Upper lobe of left lung (tissue), 6 donors: Measurements from ENCODE around the gene OTUB1. TPM values are rescaled to one million over a fixed set of nuclear protein-coding genes. Genes with fewer than 3 reads are reported as not detected.

ENCODE experiments used
- ATAC-seq, 2 donors: fragments of 200-7000 bp; cut with Tn5 transposase; one replicate each; pipeline ENCODE4 v1.9.1; 2022; ENCODE audit warnings: mild to moderate bottlenecking in 2 of 2, moderate library complexity in 2 of 2; ENCODE audit not compliant: low FRiP score in 2 of 2
- DNase-seq, 2 donors: peaks; one replicate each; pipeline ENCODE4 v3.0.0-alpha.2; 2019 to 2020
- H3K27ac ChIP-seq, 4 donors: fragments of 200-600 bp; sonication (generic); one replicate each; pipeline ENCODE4 v1.5.1; 2016 to 2019
- H3K27me3 ChIP-seq, 4 donors: fragments of 200-600 bp; sonication (generic); one replicate each; pipeline ENCODE4 v1.5.1; 2017 to 2019
- H3K36me3 ChIP-seq, 4 donors: fragments of 200-600 bp; sonication (generic); one replicate each; pipeline ENCODE4 v1.5.1; 2016 to 2019
- H3K4me1 ChIP-seq, 4 donors: fragments of 200-600 bp; sonication (generic); one replicate each; pipeline ENCODE4 v1.5.1; 2018 to 2019
- H3K4me3 ChIP-seq, 4 donors: fragments of 200-600 bp; sonication (generic); one replicate each; pipeline ENCODE4 v1.5.1; 2017 to 2019; ENCODE audit warnings: mild to moderate bottlenecking in 2 of 4, moderate library complexity in 1 of 4
- H3K9me3 ChIP-seq, 4 donors: fragments of 200-600 bp; sonication (generic); one replicate each; pipeline ENCODE4 v1.5.1; 2018 to 2019
- EP300 ChIP-seq, 4 donors: sonication (generic); formaldehyde crosslinking; IDR thresholded peaks; one replicate each; pipeline ENCODE4 v1.5.1; 2017; ENCODE audit warnings: antibody characterized with exemption in 4 of 4, control low read depth in 2 of 4
- POLR2A ChIP-seq, 4 donors: fragments of 450-650 bp; IDR thresholded peaks; one replicate each; pipeline ENCODE4 v1.5.1; 2016 to 2017; ENCODE audit warnings: antibody characterized with exemption in 4 of 4, mild to moderate bottlenecking in 2 of 4
- POLR2AphosphoS5 ChIP-seq, 2 donors: sonication (generic); formaldehyde crosslinking; IDR thresholded peaks; one replicate each; pipeline ENCODE4 v1.5.1; 2017; ENCODE audit warnings: antibody characterized with exemption in 2 of 2
- WGBS, 2 donors: methylation state at CpG; one replicate each; pipeline ENCODE4 v1.1.5; 2017 to 2018; 5-methylcytosine and 5-hydroxymethylcytosine counted together
- total RNA-seq, 6 donors: library from RNA; depleted of rRNA in 4 of 6; stranded (reverse); fragments of >200 nt in 4 of 6; gene quantifications; one replicate each; pipeline versions ENCODE4 v1.1.0 to v1.2.1, GENCODE V29; 2016 to 2021
- TF ChIP-seq, protein P1 (sequence below), 6 experiments: fragments of 450-650 bp in 4 of 6; fragments of 200-600 bp in 2 of 6; sonication (generic) in 2 of 6; IDR thresholded peaks; one replicate each; pipeline ENCODE4 v1.5.1; 2016 to 2019; ENCODE audit warnings: antibody characterized with exemption in 6 of 6
- donor health status: DM: no; HTN: no; CAD: no; lungs with moderate emphysema.
- donor health status: DM: no; HTN: yes; CAD: no; lungs with severe emphysema.

The OTUB1 gene
- total RNA-seq, 6 donors from 2014 or later, result 58.6 to 95.3 (median 72.5) TPM

DNA sequence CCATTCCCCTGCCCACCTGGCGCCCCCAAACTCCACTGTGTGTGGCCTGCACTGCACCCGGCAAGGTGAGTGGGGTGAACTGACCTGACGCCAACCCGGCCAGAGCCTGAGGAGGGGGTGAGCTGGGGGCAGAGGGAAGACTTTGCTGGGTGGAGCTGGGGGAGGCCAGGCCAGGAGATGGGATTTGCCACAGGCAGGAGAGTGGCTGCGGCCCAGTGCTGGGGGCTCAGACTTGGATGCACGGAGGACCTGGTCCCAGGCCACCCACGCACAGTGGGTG is 31.6 kb downstream of the OTUB1 start:
- Histone ChIP-seq H3K9me3 (no peaks in the 10 kb centered on the region), H3K4me3 (no peak overlapping the region), H3K27me3 (no peaks in the 10 kb centered on the region), H3K4me1 (peaks cover 0 to 8% (median 2%) of the 10 kb centered on the region in 4 donors), H3K36me3 (no peaks in the 10 kb centered on the region), H3K27ac (no peak overlapping the region)
- ATAC-seq (no peak), DNase-seq (peak in 1 of 2 donors; percentile 66)
- 60 to 79% methylated on average over 1 to 7 of the region's 7 CpGs for WGBS, 2 donors
- TF ChIP-seq, protein P1, sequence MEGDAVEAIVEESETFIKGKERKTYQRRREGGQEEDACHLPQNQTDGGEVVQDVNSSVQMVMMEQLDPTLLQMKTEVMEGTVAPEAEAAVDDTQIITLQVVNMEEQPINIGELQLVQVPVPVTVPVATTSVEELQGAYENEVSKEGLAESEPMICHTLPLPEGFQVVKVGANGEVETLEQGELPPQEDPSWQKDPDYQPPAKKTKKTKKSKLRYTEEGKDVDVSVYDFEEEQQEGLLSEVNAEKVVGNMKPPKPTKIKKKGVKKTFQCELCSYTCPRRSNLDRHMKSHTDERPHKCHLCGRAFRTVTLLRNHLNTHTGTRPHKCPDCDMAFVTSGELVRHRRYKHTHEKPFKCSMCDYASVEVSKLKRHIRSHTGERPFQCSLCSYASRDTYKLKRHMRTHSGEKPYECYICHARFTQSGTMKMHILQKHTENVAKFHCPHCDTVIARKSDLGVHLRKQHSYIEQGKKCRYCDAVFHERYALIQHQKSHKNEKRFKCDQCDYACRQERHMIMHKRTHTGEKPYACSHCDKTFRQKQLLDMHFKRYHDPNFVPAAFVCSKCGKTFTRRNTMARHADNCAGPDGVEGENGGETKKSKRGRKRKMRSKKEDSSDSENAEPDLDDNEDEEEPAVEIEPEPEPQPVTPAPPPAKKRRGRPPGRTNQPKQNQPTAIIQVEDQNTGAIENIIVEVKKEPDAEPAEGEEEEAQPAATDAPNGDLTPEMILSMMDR (IDR thresholded peaks at IDR 0.05), result no peak
- TF ChIP-seq EP300 (IDR thresholded peaks at IDR 0.05), result no peak
- no peak for TF ChIP-seq POLR2A (IDR thresholded peaks at IDR 0.05)
- no peak for TF ChIP-seq POLR2AphosphoS5 (IDR thresholded peaks at IDR 0.05)

DNA sequence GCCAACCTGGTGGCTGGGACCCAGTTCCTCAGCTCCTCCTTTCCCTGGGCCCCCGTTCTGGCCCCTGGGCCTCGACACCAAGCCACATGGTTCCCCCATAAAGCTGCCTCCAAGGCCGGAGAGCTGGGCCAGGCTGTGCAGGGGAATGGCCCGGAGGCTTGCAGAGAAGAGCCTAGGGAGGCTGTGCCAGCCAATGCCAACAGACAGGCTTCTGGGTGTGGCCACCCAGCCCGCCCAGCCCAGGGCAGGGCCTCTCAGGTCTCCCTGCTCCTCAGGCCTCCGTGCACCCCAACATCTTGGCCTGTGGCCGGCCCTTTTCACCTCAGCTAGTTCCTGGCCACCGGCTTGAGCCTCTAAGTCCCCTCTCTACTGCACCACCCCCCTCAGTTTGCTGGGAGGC is 32.1 kb downstream of the OTUB1 start:
- Histone ChIP-seq H3K9me3 (no peaks in the 10 kb centered on the region), H3K36me3 (no peaks in the 10 kb centered on the region), H3K27me3 (no peaks in the 10 kb centered on the region), H3K27ac (no peak overlapping the region), H3K4me1 (peaks cover 0 to 8% (median 2%) of the 10 kb centered on the region in 4 donors), H3K4me3 (no peak overlapping the region)
- no peak for DNase-seq
- TF ChIP-seq POLR2AphosphoS5 (IDR thresholded peaks at IDR 0.05), result no peak
- TF ChIP-seq, protein P1 (IDR thresholded peaks at IDR 0.05), result no peak
- TF ChIP-seq POLR2A (IDR thresholded peaks at IDR 0.05), result no peak
- TF ChIP-seq EP300 (IDR thresholded peaks at IDR 0.05), result no peak
- no peak for ATAC-seq
- WGBS, 2 donors, result 72 to 83% methylated on average over 5 to 7 of the region's 8 CpGs

DNA sequence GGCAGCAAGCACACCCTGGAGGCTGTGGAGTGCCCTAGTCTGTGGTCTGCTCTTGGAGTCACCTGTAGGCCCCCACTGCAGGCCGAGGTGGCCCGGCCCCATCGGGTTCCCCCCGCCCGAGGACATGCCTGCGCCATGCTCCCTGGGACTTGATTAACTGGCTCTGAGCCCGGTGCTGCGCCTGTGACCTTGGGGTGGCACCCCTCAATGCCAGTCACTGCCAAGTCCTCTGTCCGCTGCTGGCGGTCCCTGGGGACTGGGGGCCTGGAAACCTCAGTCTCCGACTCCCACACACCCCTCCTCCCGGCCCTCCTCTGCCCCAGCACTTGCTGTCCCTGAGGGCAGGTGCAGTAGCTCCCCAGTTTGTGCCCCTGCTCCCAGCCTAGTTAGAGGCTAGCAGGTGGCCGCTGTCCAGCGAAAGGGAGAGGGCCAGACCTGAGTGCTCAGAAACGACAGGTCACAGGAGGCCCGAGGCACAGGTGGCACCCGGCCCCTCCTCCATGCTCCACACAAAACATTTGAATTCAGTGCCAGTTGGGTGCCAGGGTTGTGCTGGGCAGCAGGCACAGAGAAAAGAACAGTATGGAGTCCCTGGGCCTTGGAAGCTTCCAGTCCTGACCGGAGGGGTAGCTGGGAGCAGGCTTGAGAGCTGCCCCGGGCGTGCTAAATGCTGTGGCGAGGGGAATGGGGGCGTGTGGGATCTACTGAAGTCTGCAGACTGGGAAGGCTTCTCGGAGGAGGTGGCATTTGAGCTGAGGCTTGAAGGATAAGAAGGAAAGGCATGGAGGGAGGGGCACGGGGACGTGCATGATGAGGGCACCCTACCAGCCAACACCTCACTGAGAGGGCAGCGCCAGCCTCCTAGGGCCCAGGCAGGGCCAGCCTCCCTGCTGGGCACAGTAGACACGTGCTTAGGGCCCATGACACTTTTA is 33.1 kb downstream of the OTUB1 start:
- DNase-seq (no peak), ATAC-seq (no peak)
- no peaks in the 10 kb centered on the region for H3K36me3 ChIP-seq
- peaks cover 0 to 8% (median 2%) of the 10 kb centered on the region in 4 donors for H3K4me1 ChIP-seq
- WGBS, 2 donors, result 74 to 86% methylated on average over 19 to 27 of the region's 27 CpGs
- H3K4me3 ChIP-seq, result no peak overlapping the region
- no peak for TF ChIP-seq POLR2AphosphoS5 (IDR thresholded peaks at IDR 0.05)
- TF ChIP-seq EP300 (IDR thresholded peaks at IDR 0.05), result no peak
- TF ChIP-seq, protein P1 (IDR thresholded peaks at IDR 0.05), result no peak
- no peak for TF ChIP-seq POLR2A (IDR thresholded peaks at IDR 0.05)
- no peaks in the 10 kb centered on the region for H3K27me3 ChIP-seq
- no peaks in the 10 kb centered on the region for H3K9me3 ChIP-seq
- no peak overlapping the region for H3K27ac ChIP-seq

DNA sequence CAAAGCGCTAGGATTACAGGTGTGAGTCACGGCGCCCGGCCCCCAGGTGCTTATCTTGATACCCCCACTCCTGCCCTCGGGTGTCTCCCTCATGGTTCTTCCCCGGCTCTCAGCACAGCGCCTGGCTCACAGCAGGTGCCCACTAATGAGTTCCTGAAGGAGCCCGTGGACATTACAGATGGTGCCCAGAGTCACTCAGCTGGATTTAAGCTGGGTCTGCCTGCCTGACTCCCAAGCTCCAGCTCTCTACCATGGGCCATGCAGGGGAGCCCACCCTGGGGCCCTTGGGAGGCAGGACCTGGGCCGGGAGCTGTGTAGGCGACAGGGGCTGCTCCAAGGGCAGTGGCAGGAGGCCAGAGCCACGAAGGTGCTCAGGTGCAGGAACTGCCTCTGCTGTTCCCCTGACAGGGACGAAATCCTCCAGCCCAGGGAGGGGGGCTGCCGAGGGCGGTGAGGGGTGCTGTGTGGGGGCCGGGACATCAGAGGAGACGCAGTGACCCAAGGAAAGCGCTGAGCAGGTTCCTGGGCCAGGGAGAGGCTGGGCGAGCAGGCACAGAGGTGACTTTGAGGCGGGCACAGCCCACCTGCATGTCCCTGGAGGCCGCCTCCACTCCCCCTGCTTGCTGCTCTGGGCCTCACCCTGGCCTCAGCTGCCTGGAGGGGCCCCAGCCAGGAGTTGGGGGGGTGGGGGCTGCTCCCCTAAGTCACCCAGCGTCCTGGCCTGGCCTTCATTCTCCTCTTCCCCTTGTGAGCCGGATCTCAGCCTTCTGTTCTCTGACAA is 34.9 kb downstream of the OTUB1 start:
- no peaks in the 10 kb centered on the region for H3K36me3 ChIP-seq
- WGBS, 2 donors, result 81 to 85% methylated on average over 18 to 21 of the region's 22 CpGs
- no peak for TF ChIP-seq EP300 (IDR thresholded peaks at IDR 0.05)
- TF ChIP-seq POLR2AphosphoS5 (IDR thresholded peaks at IDR 0.05), result no peak
- TF ChIP-seq, protein P1 (IDR thresholded peaks at IDR 0.05), result no peak
- TF ChIP-seq POLR2A (IDR thresholded peaks at IDR 0.05), result no peak
- DNase-seq (peak in 1 of 2 donors; percentile 68), ATAC-seq (no peak)
- no peak overlapping the region for H3K27ac ChIP-seq
- no peaks in the 10 kb centered on the region for H3K27me3 ChIP-seq
- H3K4me3 ChIP-seq, result no peak overlapping the region
- H3K4me1 ChIP-seq, result peaks cover 0 to 8% (median 2%) of the 10 kb centered on the region in 4 donors
- no peaks in the 10 kb centered on the region for H3K9me3 ChIP-seq
